Fibroblast of lung (primary cell): ENCODE measurements around the gene FGGY. TPM values are rescaled to one million over a fixed set of nuclear protein-coding genes. Genes with fewer than 3 reads are reported as not detected.

ENCODE experiments used
- DNase-seq, 2 donors: peaks; one replicate each; pipeline versions ENCODE4 v3.0.0 to v3.0.0-alpha.2; 2010; ENCODE audit warnings: low read depth in 2 of 2
- H2AFZ ChIP-seq: 2 replicates; pipeline ENCODE4 v1.5.1; 2012; ENCODE audit warnings: low read length, control low read depth, inconsistent platforms
- H3K27ac ChIP-seq: 2 replicates; pipeline ENCODE4 v1.5.1; 2011; ENCODE audit warnings: low read length, control low read depth; ENCODE audit not compliant: insufficient read depth
- H3K27me3 ChIP-seq: 2 replicates; pipeline ENCODE4 v1.5.1; 2011; ENCODE audit warnings: mild to moderate bottlenecking, low read length; ENCODE audit not compliant: control insufficient read depth, insufficient read depth
- H3K36me3 ChIP-seq: 2 replicates; pipeline ENCODE4 v1.5.1; 2011; ENCODE audit warnings: low read length; ENCODE audit not compliant: control insufficient read depth, insufficient read depth
- H3K4me1 ChIP-seq: 2 replicates; pipeline ENCODE4 v1.5.1; 2011; ENCODE audit warnings: low read length; ENCODE audit not compliant: control insufficient read depth, insufficient read depth; ENCODE audit errors: extremely low read depth
- H3K4me2 ChIP-seq: 2 replicates; pipeline ENCODE4 v1.5.1; 2011; ENCODE audit warnings: low read length, control low read depth; ENCODE audit not compliant: insufficient read depth; ENCODE audit errors: extremely low read depth
- H3K4me3 ChIP-seq, 4 experiments: fragments of 200-600 bp in 1 of 4; sonication (generic) in 1 of 4; replicated peaks in 1 of 4; 2 replicates each; pipeline ENCODE4 v1.5.1; 2011 to 2016; ENCODE audit warnings: low read length in 4 of 4, low read depth in 3 of 4, mild to moderate bottlenecking in 3 of 4, control low read depth in 2 of 4, inconsistent platforms in 1 of 4, mixed read lengths in 1 of 4; ENCODE audit not compliant: insufficient read depth in 1 of 4; ENCODE audit errors: control extremely low read depth in 1 of 4
- H3K79me2 ChIP-seq: 2 replicates; pipeline ENCODE4 v1.5.1; 2012; ENCODE audit warnings: mild to moderate bottlenecking, low read length, inconsistent platforms; ENCODE audit not compliant: control insufficient read depth, insufficient read depth
- H3K9ac ChIP-seq: 2 replicates; pipeline ENCODE4 v1.5.1; 2011; ENCODE audit warnings: mild to moderate bottlenecking, low read length, control low read depth; ENCODE audit not compliant: insufficient read depth
- H3K9me3 ChIP-seq: 2 replicates; pipeline ENCODE4 v1.5.1; 2012; ENCODE audit warnings: low read depth, low read length; ENCODE audit not compliant: control insufficient read depth, insufficient read depth
- H4K20me1 ChIP-seq: 2 replicates; pipeline ENCODE4 v1.5.1; 2011; ENCODE audit warnings: low read length; ENCODE audit not compliant: control insufficient read depth, insufficient read depth; ENCODE audit errors: extremely low read depth
- EZH2 ChIP-seq: IDR thresholded peaks from 2 replicates; pipeline ENCODE4 v1.5.1; 2012; ENCODE audit warnings: low read length, control low read depth, mild to moderate bottlenecking; ENCODE audit errors: missing control alignments
- polyA plus RNA-seq, 2 donors: library from polyadenylated mRNA; depleted of rRNA in 1 of 2; stranded (reverse) in 1 of 2; unstranded in 1 of 2; fragments of >200 nt; gene quantifications; 2 replicates each; pipeline ENCODE4 v1.2.1, GENCODE V29; 2011 to 2012; ENCODE audit warnings: missing spikeins in 1 of 2
- total RNA-seq: library from RNA; depleted of rRNA; stranded (reverse); fragments of >200 nt; gene quantifications from 2 replicates; pipeline ENCODE4 v1.2.1, GENCODE V29; 2014
- TF ChIP-seq, protein P1 (sequence below), 2 donors: IDR thresholded peaks in 1 of 2; conservative IDR thresholded peaks in 1 of 2; 1 replicate in 1 of 2; 2 replicates in 1 of 2; pipeline ENCODE4 v1.5.1; 2011 to 2012; ENCODE audit warnings: low read length in 2 of 2, control low read depth in 1 of 2, inconsistent platforms in 1 of 2, low read depth in 1 of 2, mild to moderate bottlenecking in 1 of 2

Gene FGGY
- total and polyA plus RNA-seq, 2 donors (not counting 1 experiment from before 2014, with no cell fraction given), result 9.5 to 32.4 TPM

GRCh38 chr1:59474496-59474895 is 177.6 kb downstream of the FGGY start:
- Histone ChIP-seq H3K27me3 (no peaks in the 10 kb centered on the region), H3K4me1 (peaks cover 4% of the 10 kb centered on the region), H3K9me3 (no peaks in the 10 kb centered on the region), H3K9ac (no peak overlapping the region), H3K79me2 (no peaks in the 10 kb centered on the region), H2AFZ (no peak overlapping the region), H3K27ac (no peak overlapping the region), H3K36me3 (no peaks in the 10 kb centered on the region), H3K4me3 (no peak overlapping the region), H3K4me2 (no peak overlapping the region), H4K20me1 (no peaks in the 10 kb centered on the region)
- no peak for DNase-seq
- TF ChIP-seq EZH2, result no peak
- TF ChIP-seq, protein P1, sequence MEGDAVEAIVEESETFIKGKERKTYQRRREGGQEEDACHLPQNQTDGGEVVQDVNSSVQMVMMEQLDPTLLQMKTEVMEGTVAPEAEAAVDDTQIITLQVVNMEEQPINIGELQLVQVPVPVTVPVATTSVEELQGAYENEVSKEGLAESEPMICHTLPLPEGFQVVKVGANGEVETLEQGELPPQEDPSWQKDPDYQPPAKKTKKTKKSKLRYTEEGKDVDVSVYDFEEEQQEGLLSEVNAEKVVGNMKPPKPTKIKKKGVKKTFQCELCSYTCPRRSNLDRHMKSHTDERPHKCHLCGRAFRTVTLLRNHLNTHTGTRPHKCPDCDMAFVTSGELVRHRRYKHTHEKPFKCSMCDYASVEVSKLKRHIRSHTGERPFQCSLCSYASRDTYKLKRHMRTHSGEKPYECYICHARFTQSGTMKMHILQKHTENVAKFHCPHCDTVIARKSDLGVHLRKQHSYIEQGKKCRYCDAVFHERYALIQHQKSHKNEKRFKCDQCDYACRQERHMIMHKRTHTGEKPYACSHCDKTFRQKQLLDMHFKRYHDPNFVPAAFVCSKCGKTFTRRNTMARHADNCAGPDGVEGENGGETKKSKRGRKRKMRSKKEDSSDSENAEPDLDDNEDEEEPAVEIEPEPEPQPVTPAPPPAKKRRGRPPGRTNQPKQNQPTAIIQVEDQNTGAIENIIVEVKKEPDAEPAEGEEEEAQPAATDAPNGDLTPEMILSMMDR (conservative IDR thresholded peaks at IDR 0.05 in 1 of 2, IDR thresholded peaks at IDR 0.05 in 1 of 2; ENCODE audit: low read depth in 1 of 2, low read length in 2 of 2), result no peak

GRCh38 chr1:59475737-59476136 is 178.8 kb downstream of the FGGY start:
- Histone ChIP-seq H2AFZ (no peak overlapping the region), H3K9me3 (no peaks in the 10 kb centered on the region), H4K20me1 (no peaks in the 10 kb centered on the region), H3K4me2 (no peak overlapping the region), H3K9ac (no peak overlapping the region), H3K4me1 (peaks cover 4% of the 10 kb centered on the region), H3K79me2 (no peaks in the 10 kb centered on the region), H3K27me3 (no peaks in the 10 kb centered on the region), H3K27ac (no peak overlapping the region), H3K36me3 (no peaks in the 10 kb centered on the region), H3K4me3 (no peak overlapping the region)
- TF ChIP-seq, protein P1 (conservative IDR thresholded peaks at IDR 0.05 in 1 of 2, IDR thresholded peaks at IDR 0.05 in 1 of 2; ENCODE audit: low read depth in 1 of 2, low read length in 2 of 2), result no peak
- no peak for TF ChIP-seq EZH2
- DNase-seq, result peak in 1 of 2 donors; percentile 25

DNA sequence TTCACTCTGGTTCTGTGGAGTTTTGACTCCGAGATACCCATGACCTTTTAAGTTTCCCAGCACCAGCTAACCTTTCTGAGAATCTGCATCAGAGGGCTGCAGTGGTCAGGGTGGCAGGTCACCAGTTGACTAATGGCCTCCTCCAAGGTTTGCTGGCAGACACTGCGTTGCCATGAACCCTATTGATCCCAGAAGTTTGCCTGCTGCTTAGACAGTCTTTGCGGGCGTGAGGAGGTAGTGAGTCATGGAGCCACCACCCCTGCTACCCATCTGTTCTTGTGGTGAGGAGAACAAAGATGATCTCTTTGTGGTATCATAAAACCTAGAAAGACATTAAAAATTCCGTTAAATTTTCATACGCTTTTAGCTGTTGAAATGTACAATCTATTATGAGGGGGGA is 180.4 kb downstream of the FGGY start:
- Histone ChIP-seq H3K4me2 (no peak overlapping the region), H3K36me3 (no peaks in the 10 kb centered on the region), H3K27me3 (no peaks in the 10 kb centered on the region), H3K27ac (no peak overlapping the region), H3K79me2 (no peaks in the 10 kb centered on the region), H3K9me3 (no peaks in the 10 kb centered on the region), H3K4me3 (no peak overlapping the region), H3K4me1 (peaks cover 4% of the 10 kb centered on the region), H3K9ac (no peak overlapping the region), H4K20me1 (no peaks in the 10 kb centered on the region), H2AFZ (no peak overlapping the region)
- no peak for TF ChIP-seq EZH2
- TF ChIP-seq, protein P1 (conservative IDR thresholded peaks at IDR 0.05 in 1 of 2, IDR thresholded peaks at IDR 0.05 in 1 of 2; ENCODE audit: low read depth in 1 of 2, low read length in 2 of 2), result no peak
- peak; percentile 71 to 91 for DNase-seq
